ACC112 (cell line): ENCODE results near the gene ADPRHL1.

Source experiments
- H2AFZ ChIP-seq: fragments of 200-600 bp; sonication (generic); one replicate; pipeline ENCODE4 v1.6.0; 2017; ENCODE audit warnings: antibody characterized with exemption, low read length; ENCODE audit not compliant: unreplicated experiment
- H3K27ac ChIP-seq: fragments of 200-600 bp; sonication (generic); 2 replicates; pipeline ENCODE4 v1.5.1; 2014; ENCODE audit warnings: low read depth, mild to moderate bottlenecking, antibody characterized with exemption, low read length, moderate library complexity
- H3K27me3 ChIP-seq: fragments of 200-600 bp; sonication (generic); 2 replicates; pipeline ENCODE4 v1.6.1; 2014; ENCODE audit warnings: mild to moderate bottlenecking, antibody characterized with exemption, low read length, moderate library complexity, mixed read lengths; ENCODE audit not compliant: insufficient read depth
- H3K36me3 ChIP-seq: fragments of 200-600 bp; sonication (generic); 2 replicates; pipeline ENCODE4 v1.6.1; 2016; ENCODE audit warnings: mild to moderate bottlenecking, antibody characterized with exemption, low read length, moderate library complexity, mixed read lengths; ENCODE audit not compliant: insufficient read depth
- H3K4me1 ChIP-seq: fragments of 200-600 bp; sonication (generic); one replicate; pipeline ENCODE4 v1.6.1; 2016; ENCODE audit warnings: low read length, mixed read lengths; ENCODE audit not compliant: insufficient read depth, unreplicated experiment, control insufficient read depth
- H3K4me3 ChIP-seq: fragments of 200-600 bp; sonication (generic); 2 replicates; pipeline ENCODE4 v1.5.1; 2014; ENCODE audit warnings: mild to moderate bottlenecking, low read depth, low read length
- H3K79me2 ChIP-seq: fragments of 200-600 bp; sonication (generic); one replicate; pipeline ENCODE4 v1.6.0; 2016; ENCODE audit warnings: low read length; ENCODE audit not compliant: control insufficient read depth, unreplicated experiment, insufficient read depth

Gene ADPRHL1

GRCh38 chr13:113422807-113423519 lies 30.3 kb downstream of the ADPRHL1 start:
- no peak overlapping the region for H2AFZ ChIP-seq
- no peaks in the 10 kb centered on the region for H3K79me2 ChIP-seq
- H3K27ac ChIP-seq, result no peak overlapping the region
- no peaks in the 10 kb centered on the region for H3K36me3 ChIP-seq
- H3K4me3 ChIP-seq, result no peak overlapping the region
- H3K27me3 ChIP-seq, result no peaks in the 10 kb centered on the region
- H3K4me1 ChIP-seq, result peaks cover 3% of the 10 kb centered on the region

DNA sequence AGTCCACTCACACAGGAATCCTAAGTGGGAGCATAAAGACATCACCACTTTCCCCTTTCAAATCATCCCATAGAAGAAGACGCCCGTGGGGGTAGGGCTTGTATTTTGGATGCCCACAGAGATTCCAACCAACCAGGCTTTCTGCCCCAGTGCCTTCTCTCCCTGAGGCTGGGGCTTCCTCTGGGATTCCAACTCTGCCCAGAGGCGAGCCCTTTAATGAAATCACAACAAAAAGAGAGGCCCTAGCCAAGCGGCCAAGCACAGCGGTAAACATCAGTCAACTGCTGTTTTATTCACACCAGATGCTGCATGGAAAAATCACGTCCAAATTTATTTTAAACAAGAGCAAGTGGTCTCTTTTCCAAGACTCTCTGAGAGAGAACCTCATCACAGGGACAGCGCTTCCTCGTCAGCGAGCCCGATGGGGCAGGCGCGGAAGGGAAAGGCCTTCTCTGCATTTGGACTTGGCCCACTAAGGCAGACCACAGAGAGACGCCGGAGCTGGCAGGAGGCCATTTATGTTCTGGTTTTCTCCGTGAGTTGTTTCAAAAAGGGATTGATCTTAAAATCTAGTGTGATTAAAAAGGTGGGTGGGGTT lies 31.5 kb downstream of the ADPRHL1 start:
- no peak overlapping the region for H3K4me3 ChIP-seq
- no peak overlapping the region for H3K27ac ChIP-seq
- no peaks in the 10 kb centered on the region for H3K36me3 ChIP-seq
- no peaks in the 10 kb centered on the region for H3K27me3 ChIP-seq
- no peak overlapping the region for H2AFZ ChIP-seq
- H3K79me2 ChIP-seq, result no peaks in the 10 kb centered on the region
- H3K4me1 ChIP-seq, result peaks cover 3% of the 10 kb centered on the region

- Histone ChIP-seq H2AFZ (no peak overlapping the region), H3K27me3 (no peaks in the 10 kb centered on the region), H3K4me3 (no peak overlapping the region), H3K27ac (no peak overlapping the region), H3K4me1 (peaks cover 3% of the 10 kb centered on the region), H3K79me2 (no peaks in the 10 kb centered on the region), H3K36me3 (no peaks in the 10 kb centered on the region)
Observed at GRCh38 chr13:113420833-113421600, 32.3 kb downstream of the ADPRHL1 start.

- Histone ChIP-seq H2AFZ (no peak overlapping the region), H3K79me2 (no peaks in the 10 kb centered on the region), H3K27ac (no peak overlapping the region), H3K4me3 (no peak overlapping the region), H3K27me3 (no peaks in the 10 kb centered on the region), H3K4me1 (peaks cover 3% of the 10 kb centered on the region), H3K36me3 (no peaks in the 10 kb centered on the region)
Observed at GRCh38 chr13:113420232-113420631, 33.1 kb downstream of the ADPRHL1 start.

- Histone ChIP-seq H3K79me2 (no peaks in the 10 kb centered on the region), H3K36me3 (no peaks in the 10 kb centered on the region), H3K27me3 (no peaks in the 10 kb centered on the region), H3K27ac (no peak overlapping the region), H3K4me3 (no peak overlapping the region), H3K4me1 (peaks cover 3% of the 10 kb centered on the region), H2AFZ (no peak overlapping the region)
Observed at GRCh38 chr13:113419531-113420193, 33.6 kb downstream of the ADPRHL1 start.

DNA sequence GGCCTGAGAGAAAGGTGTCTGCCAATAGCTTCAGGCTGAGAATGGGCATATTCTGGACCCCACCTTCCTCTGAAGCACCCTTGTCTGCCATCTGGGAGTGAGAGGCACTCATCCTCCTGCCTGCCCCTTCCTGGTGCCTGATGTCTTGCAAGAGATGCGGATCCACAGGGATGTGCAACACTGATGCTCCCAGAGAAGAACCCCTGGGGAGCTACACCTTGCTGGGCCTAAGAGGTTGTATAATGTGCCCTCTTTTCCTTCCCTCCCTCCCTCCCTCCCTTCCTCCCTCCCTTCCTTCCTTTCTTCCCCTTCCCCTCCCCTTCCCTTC lies 34.6 kb downstream of the ADPRHL1 start:
- peaks cover 3% of the 10 kb centered on the region for H3K4me1 ChIP-seq
- no peak overlapping the region for H3K4me3 ChIP-seq

DNA sequence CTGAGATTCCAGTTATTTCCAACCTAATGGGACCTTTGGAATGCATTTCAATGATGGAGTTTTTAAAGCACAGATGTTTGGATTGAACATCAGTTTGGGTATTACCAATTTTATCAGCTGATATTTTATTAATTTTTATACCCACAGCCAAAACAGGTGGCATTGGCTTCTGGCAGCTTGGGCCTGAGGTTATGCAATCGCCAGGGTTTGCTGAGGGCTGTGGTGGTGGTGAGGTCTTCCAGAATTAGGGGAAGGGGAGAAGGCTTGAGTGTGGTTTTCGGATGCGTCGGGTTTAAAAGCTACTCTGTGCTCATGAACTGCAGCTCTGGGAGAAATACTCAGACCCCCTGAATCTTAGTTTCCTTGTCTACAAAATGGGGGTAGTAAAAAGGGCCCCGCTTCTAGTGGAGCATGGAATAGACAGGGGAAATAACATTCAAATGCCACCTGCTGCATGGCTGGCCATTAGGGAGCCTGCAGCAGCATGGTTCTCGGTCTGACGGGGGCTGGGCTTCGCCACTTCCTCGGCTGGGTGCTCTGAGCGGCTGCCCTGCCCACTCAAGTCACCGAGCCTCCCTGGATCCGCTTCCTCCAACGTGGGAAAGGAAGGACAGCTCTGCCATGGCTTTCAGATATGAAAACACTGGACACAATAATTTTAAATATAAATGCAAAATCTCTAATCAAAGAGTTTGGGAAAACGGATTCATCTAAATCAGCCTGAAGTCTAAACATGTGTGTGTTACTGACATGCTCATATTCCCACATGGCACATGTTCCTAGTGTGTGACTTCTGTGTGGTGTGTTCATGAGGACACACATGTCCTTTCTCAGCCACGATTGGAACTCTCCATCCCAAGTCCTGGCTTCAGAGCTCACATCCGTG lies 35.2 kb downstream of the ADPRHL1 start:
- H3K36me3 ChIP-seq, result no peaks in the 10 kb centered on the region
- no peak overlapping the region for H2AFZ ChIP-seq
- H3K4me3 ChIP-seq, result no peak overlapping the region
- no peak overlapping the region for H3K27ac ChIP-seq
- no peaks in the 10 kb centered on the region for H3K27me3 ChIP-seq
- peaks cover 3% of the 10 kb centered on the region for H3K4me1 ChIP-seq
- H3K79me2 ChIP-seq, result no peaks in the 10 kb centered on the region

More for the DNA sequence above, 34.6 kb downstream of the ADPRHL1 start:
- Histone ChIP-seq H2AFZ (no peak overlapping the region), H3K27ac (no peak overlapping the region), H3K79me2 (no peaks in the 10 kb centered on the region), H3K36me3 (no peaks in the 10 kb centered on the region), H3K27me3 (no peaks in the 10 kb centered on the region)

DNA sequence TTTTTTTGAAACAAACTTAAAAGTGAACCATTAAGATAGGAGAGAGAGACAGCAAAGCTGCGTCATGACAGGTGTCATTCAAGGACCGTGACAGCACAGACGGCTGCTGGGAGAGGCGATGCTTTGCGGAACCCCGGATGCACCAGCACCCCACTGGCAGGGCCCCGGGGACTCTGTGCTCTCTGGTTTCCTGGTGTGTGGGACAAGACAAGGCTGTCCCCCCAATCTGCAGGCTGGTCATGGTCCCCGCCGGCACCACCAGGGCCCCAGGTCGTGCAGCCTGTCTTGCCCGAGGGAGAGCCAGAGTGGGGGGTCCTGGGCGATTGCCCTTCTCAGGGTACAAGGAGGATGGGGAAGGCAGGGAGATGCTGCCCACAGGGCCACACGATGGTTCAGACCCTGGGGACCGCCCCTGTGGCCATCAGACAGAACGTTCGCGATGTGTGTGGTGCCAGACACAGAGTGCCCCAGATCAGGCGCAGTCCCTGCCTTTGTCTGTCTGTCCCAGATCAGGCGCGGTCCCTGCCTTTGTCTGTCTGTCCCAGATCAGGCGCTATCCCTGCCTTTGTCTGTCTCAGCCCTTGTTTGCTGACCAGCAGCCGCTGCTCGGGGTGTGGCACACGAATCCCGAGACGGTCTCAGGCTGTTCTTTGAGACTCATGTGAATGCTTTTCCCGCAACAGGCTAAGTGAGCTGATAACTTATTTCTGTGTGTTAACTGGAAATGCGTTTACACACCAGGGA lies 36.1 kb downstream of the ADPRHL1 start:
- Histone ChIP-seq H3K27ac (no peak overlapping the region), H3K36me3 (no peaks in the 10 kb centered on the region), H2AFZ (no peak overlapping the region), H3K4me1 (peaks cover 3% of the 10 kb centered on the region), H3K79me2 (no peaks in the 10 kb centered on the region), H3K4me3 (no peak overlapping the region), H3K27me3 (no peaks in the 10 kb centered on the region)

DNA sequence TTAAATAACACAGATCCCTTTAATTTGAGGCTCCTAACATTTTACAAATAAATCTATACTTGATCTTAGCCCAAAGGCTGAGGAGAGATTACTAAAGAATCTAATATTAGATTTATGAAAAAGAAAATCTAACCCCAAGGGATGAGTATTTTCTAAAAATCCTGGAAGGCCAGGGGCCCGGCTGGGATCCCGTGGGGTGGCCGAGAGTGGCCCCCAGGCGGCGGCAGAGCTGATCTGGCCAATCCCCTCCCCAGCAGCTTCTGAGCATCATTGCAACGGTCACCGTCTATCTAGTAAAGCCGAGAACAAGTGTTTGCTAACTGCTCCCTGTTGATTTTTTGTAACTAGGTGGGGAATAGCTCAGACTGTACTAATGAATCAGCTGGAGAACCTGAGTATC lies 37.5 kb downstream of the ADPRHL1 start:
- Histone ChIP-seq H2AFZ (no peak overlapping the region), H3K36me3 (no peaks in the 10 kb centered on the region), H3K4me3 (no peak overlapping the region), H3K79me2 (no peaks in the 10 kb centered on the region), H3K27ac (no peak overlapping the region), H3K27me3 (no peaks in the 10 kb centered on the region), H3K4me1 (peaks cover 11% of the 10 kb centered on the region)
